ENCODE data around the gene CCDC57.

Gene CCDC57, protein sequence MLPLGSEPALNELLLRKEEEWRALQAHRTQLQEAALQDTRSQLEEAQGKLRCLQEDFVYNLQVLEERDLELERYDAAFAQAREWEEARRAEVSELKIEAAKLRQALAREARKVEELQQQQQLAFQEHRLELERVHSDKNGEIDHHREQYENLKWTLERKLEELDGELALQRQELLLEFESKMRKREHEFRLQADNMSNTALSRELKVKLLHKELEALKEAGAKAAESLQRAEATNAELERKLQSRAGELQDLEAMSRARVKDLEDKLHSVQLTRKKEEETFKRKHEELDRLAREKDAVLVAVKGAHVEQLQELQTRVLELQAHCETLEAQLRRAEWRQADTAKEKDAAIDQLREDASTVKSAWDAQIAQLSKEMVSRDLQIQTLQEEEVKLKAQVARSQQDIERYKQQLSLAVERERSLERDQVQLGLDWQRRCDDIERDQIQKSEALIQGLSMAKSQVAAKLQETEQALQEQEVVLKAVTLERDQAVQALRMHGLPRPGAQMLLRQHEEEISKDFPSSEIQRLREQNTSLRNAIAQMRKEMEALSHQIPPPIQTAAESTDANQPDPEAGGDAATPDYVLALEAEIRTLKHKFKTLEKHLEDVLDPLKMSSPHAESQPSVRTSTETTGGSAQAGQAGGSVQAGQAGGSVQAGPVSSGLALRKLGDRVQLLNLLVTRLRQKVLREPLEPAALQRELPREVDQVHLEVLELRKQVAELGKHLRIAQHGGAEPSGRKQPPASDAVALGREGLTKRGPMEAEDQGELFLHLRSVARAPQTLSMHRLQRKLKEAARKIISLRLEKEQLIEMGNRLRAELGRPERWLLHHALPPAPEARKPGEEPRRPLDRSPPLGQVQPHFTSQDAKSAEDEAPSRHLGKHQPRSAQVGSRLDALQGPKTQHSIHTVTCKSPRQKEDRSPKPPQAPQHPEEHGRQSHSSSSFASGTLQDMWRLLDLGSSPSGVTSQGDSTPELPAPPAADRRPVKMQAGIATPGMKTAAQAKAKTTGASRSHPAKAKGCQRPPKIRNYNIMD

DNA sequence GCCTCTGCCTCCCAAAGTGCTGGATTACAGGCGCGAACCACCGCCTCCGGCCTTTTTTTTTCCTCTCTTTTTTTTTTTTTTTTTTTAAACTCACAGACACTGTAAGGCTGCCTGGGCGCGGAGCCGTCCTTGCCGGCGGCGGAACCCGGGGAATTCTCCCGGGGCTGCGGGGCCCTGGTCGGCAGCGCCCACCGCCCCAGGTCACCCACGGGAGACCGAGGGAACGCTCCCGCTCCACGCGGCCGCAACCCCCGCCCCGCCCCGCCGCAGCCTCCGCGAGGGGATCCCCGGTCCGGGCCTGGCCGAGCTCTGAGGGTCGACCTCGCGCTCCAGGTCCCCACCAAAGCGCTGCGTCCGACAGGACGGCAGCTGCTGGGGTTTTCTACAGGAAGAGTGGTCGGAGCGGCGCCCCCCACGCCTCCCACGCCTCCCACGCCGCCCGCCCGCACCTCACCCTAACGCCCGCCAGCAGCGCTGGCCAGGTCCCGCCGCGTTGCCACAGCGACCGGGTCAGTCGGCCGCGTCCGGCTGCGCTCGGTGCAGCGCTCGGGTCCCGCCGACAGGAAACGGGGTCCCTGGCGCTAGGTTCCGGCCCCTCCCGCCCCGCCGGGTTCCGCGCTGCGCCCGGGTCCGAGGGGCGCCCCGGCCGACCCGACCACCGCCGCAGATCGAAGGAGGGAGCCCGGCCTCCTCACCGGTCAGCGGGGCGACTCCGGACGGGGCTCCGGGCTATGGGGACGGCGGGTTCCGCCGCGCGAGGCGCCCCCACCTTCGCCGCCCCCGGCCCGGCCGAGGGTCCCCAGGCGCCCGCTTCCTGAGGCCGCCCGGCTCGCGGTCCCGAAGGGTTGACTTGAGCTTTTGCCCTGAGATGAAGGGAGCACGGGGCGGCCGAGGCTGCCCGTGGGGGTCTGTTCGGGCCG lies at the start of gene CCDC57:
TSS of gene CCDC57 (minus strand) at position 512 of the 920 bp plus-strand sequence. CDS start 10,898 bp downstream, outside the sequence.
- TF ChIP-seq GATA3 (IDR thresholded peaks at IDR 0.05; ENCODE audit: low read depth, low read length) (no peak), GATA2 (IDR thresholded peaks at IDR 0.05; ENCODE audit: low read depth, low read length) (no peak)

DNA sequence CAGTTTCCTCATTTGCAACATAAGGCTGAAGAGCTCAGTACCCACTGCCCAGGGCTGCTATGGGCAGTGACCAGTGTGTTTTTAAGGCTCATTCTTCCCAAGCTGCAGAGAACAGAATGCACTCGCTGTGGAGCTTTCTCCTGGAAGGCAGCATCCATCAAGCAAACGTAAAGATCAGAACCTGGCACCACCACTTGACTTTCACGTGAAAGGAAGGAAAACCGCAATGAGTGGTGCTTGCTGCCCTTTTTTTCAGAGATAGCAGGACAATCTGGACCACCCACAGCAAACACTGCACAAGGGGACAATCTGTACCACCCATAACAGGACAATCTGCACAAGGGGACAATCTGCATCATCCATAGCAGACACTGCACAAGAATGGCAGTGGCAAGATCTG lies 49.7 kb upstream of the CCDC57 start:
- TF ChIP-seq GATA3 (IDR thresholded peaks at IDR 0.05; ENCODE audit: low read depth, low read length) (no peak), GATA2 (IDR thresholded peaks at IDR 0.05; ENCODE audit: low read depth, low read length) (no peak)

DNA sequence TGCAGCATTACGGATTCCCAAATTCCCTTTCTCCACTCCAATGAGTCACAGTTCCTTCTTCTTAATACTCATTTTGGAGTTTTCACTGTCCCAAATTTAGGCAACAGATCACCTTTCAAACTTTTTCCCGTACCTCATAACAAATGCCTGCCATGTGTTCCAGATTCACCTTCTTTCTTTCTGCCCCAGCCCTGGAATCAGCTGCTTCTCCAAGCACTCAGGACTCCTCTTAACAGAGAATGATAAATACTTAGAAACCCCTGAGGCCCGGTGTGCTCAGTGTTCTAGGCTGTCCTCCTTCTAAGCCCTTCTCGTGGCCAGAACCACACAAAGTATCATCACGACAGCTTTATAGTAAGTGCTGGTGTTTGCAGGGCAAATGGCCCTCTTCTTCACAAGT lies 45.9 kb upstream of the CCDC57 start:
- no peak for TF ChIP-seq GATA3 (IDR thresholded peaks at IDR 0.05; ENCODE audit: low read depth, low read length)
- no peak for TF ChIP-seq GATA2 (IDR thresholded peaks at IDR 0.05; ENCODE audit: low read depth, low read length)

DNA sequence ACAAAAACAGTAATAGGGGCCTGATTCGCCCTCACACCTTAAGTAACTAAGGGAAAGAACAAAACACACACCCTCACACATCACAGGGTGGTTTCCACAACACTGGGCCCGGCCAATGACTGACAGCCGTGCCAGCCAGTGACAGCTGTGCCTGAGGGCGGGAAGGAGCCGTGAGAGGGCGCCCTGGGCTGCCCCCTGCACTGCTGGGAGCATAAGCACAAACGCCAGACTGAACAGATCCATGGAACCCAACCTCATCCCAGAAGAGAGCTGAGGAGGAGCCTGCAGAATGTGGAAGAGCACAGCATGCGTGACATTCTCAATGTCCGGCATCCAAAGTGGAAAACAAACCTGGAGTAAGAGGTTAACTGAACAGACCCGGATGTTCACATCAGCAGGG lies 44.8 kb upstream of the CCDC57 start:
- no peak for TF ChIP-seq GATA3 (IDR thresholded peaks at IDR 0.05; ENCODE audit: low read depth, low read length)
- TF ChIP-seq GATA2 (IDR thresholded peaks at IDR 0.05; ENCODE audit: low read depth, low read length) = no peak

DNA sequence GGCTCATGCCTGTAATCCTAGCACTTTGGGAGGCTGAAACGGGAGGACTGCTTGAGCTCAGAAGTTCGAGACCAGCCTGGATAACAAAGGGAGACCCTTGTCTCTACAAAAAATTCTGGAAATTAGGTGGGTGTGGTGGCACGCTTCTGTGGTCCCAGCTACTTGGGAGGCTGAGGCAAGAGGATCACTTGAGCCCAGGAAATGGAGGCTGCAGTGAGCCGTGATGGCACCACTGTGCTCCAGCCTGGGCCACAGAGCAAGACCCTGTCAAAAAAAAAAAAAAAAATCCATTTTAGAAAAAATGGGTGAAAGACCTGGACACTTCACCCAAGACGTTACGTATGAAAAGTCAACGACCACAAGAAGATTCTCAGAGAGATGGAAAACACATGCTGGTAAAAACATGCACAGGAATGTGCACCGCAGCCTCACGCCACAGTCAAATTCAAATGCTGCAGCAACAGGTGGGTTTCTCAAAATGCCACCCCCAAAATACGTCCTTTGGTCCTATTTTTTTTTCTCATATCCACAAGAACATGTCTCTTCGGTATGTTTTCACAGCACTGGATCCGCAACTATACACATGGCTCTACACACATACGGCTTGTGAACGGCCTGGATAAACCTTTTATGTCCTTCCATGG lies 43.7 kb upstream of the CCDC57 start:
- TF ChIP-seq GATA3 (IDR thresholded peaks at IDR 0.05; ENCODE audit: low read depth, low read length) (no peak), GATA2 (IDR thresholded peaks at IDR 0.05; ENCODE audit: low read depth, low read length) (no peak)

DNA sequence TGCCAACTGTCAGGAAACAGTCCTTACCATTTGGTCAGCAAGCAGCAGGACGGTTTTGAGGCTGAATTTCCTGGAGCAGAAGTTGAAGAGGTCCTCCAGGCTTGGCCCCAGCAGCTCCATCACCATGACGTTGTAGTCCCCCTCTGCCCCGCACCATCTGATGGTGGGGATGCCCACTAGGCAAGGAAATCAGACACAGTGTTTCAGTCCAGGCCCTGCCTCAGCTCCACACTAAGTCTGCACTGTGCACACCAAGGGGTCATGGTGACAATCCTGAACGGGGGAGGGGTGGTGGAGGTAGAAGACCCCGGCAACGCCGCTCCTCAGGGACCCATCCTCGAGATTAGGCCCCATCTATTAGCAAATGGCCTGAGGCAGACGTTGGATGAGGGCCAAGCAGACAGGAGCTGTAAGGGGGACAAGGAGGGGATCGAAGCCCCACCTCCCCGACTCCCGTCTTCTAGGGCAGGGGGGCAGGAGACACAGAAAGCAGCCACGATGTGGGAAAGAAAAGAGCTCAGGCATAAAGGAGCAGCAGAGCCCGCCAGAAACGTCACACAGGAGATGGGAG lies 42.8 kb upstream of the CCDC57 start:
- TF ChIP-seq GATA3 (IDR thresholded peaks at IDR 0.05; ENCODE audit: low read depth, low read length) (no peak), GATA2 (IDR thresholded peaks at IDR 0.05; ENCODE audit: low read depth, low read length) (no peak)

DNA sequence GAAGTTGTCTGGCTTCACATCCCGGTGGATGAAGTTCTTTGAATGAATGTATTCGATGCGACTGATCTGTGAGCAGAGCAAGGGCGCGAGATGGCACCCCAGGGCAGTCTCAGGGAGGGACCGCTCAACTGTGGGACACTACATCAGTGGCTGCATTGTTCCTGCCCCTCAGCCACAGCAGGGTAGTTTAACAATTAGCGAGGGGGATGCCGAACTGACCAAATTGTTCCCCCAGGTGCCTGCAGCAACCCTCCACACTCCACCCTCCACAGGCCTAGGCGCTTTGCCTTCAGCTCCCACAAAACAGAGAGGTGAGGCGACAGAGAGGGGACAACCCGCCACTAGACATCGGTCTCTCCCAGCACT lies 40.5 kb upstream of the CCDC57 start:
- TF ChIP-seq GATA2 (IDR thresholded peaks at IDR 0.05; ENCODE audit: low read depth, low read length) (no peak), GATA3 (IDR thresholded peaks at IDR 0.05; ENCODE audit: low read depth, low read length) (no peak)

DNA sequence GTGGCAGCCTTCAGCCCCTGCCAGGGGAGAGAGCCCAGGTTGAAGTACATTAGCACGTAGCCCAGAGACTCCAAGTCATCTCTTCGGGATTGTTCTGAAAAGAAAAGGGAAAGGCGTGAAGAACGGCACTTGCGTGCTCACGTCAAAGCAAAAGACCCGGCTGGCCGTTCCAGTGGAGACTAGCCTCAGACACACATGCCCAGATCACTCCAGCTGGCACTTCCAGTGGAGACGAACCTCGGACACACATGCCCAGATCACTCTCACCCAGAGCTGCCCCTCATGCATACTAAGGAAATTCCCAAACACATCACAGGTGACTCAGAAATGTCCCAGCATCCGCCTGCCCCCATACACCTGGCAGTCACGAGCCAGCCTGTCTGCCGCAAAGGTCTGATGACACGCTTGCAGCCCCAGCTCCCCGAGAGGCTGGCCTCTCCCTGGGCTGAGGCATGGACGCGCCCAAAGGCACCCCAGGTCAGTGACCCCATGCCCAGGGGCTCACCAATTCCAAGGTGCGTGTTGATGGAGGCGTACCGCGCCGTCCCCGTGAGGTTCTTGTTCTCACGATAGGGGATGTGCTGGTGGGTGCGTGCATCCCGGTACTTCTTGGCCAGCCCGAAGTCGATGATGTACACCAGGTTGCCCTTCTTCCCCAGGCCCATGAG lies 40.0 kb upstream of the CCDC57 start:
- TF ChIP-seq GATA3 (IDR thresholded peaks at IDR 0.05; ENCODE audit: low read depth, low read length) (no peak), GATA2 (IDR thresholded peaks at IDR 0.05; ENCODE audit: low read depth, low read length) (no peak)

DNA sequence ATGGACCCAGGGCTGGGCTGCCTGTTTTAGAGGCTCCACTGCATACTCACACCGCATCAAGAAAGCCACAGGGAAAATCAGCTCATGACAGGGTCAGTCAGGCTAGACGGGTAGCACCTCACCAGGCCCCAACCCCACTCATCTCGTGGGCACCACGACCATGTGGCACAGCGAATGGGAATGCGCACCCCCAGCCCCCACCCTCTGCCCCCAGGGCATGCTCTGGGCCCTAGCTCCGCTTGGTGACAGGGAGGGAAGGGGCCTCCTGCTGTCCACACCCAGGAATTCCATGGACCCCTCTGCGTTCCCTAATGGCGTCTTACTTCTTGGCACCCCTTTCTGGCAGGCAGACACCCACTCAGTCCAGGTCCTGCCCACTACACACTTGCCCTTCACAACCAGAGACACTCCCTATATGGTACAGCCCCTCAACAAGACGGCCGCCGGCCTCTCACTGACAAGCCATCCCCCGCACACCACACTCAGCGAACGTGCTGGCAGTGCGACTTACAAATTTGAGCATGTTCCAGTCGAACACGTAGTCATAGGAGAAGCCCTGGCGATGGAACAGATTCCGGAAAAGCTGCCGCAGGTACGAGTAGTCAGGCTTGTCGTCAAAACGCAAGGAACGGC lies 38.3 kb upstream of the CCDC57 start:
- no peak for TF ChIP-seq GATA2 (IDR thresholded peaks at IDR 0.05; ENCODE audit: low read depth, low read length)
- TF ChIP-seq GATA3 (IDR thresholded peaks at IDR 0.05; ENCODE audit: low read depth, low read length) = no peak

DNA sequence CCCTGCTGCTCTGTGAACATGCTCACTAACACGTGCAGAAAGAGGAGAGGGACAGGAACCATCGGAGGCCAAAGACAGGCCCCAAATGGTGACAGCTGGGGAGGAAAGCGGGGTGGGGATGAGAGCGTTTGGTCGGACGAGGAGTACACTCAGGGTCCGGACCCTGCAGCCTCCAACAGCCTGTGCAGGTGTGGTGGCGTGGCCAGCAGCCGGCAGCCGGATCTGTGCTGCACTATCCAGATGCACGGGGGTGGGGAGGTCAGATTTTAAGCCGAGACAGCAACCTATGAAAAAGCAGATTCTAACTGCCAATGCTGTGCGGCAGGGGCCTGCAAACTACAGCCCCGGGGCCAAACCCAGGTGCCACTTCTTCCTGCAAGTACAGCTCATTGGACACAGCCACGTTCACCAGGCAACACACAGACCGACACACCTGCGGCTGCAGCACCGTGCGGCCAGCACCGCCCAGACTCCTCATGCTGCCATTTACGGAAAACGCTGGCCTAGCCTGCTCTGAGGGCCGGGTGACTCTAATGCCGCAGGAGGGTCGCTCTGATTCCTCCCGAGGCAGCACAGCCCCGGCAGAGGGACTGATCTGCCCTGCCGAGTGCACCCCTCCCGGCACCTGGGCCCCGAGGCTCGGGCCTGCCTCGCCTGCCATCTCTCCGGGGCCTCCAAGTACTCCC lies 37.4 kb upstream of the CCDC57 start:
- TF ChIP-seq GATA2 (IDR thresholded peaks at IDR 0.05; ENCODE audit: low read depth, low read length) (no peak), GATA3 (IDR thresholded peaks at IDR 0.05; ENCODE audit: low read depth, low read length) (no peak)
